ENCODE measurements around the gene RAD51B.

GRCh38 chr14:68607081-68607866, 787.7 kb downstream of the RAD51B start:
- no peak for TF ChIP-seq CTCF (conservative IDR thresholded peaks at IDR 0.05; ENCODE audit: low read depth, low read length)
- TF ChIP-seq EZH2 (IDR thresholded peaks at IDR 0.05; ENCODE audit: borderline replicate concordance, low read depth, low read length, poor library complexity, severe bottlenecking) = no peak

Measured in A673 (cell line).